ENCODE measurements around the gene PAK2. TPM values are rescaled to one million over a fixed set of nuclear protein-coding genes. Genes with fewer than 3 reads are reported as not detected.

Gene PAK2
- total and polyA plus RNA-seq, 3 donors from 2014 or later: 30.7 to 49.2 (median 47.4) TPM

GRCh38 chr3:196757876-196758739, 18.5 kb downstream of the PAK2 start:
- H3K27me3 ChIP-seq: no peaks in the 10 kb centered on the region
- 88 to 96% methylated on average over 9 of the region's 9 CpGs for WGBS, 2 donors
- H3K36me3 ChIP-seq (ENCODE audit: low read depth, missing control alignments): no peaks in the 10 kb centered on the region
- no peaks in the 10 kb centered on the region for H3K4me1 ChIP-seq
- intact Hi-C loops (cut with DNase I; ENCODE audit: low total_unique reads): no loop called here
- H3K4me3 ChIP-seq: no peak overlapping the region
- DNase-seq: no peak
- no peaks in the 10 kb centered on the region for H3K9me3 ChIP-seq
- H3K27ac ChIP-seq: no peak overlapping the region
- no peak for TF ChIP-seq POLR2A (IDR thresholded peaks at IDR 0.05)
- TF ChIP-seq, protein P1, sequence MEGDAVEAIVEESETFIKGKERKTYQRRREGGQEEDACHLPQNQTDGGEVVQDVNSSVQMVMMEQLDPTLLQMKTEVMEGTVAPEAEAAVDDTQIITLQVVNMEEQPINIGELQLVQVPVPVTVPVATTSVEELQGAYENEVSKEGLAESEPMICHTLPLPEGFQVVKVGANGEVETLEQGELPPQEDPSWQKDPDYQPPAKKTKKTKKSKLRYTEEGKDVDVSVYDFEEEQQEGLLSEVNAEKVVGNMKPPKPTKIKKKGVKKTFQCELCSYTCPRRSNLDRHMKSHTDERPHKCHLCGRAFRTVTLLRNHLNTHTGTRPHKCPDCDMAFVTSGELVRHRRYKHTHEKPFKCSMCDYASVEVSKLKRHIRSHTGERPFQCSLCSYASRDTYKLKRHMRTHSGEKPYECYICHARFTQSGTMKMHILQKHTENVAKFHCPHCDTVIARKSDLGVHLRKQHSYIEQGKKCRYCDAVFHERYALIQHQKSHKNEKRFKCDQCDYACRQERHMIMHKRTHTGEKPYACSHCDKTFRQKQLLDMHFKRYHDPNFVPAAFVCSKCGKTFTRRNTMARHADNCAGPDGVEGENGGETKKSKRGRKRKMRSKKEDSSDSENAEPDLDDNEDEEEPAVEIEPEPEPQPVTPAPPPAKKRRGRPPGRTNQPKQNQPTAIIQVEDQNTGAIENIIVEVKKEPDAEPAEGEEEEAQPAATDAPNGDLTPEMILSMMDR (IDR thresholded peaks at IDR 0.05): no peak

DNA sequence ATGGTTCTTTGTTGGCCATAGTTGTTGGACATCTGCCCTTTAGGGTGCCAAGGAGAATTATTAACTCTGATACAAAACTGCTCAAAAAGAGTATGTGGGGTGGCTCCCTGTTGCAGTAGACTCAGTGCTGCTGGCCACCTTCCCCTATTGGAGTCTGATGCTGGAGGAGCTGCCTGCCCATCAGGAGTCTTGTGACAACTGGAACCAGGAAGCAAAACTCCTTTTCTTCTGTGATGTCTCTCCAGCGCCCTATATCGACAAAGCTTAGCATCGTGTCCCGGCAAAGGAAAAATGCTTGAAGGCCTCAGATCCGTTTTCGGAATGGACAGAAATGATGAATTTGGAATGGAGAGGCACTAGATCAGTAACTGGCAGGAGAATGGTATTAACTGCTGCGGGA, 23.5 kb downstream of the PAK2 start:
- no peaks in the 10 kb centered on the region for H3K4me1 ChIP-seq
- 90 to 93% methylated on average over 7 of the region's 7 CpGs for WGBS, 2 donors
- no peak overlapping the region for H3K4me3 ChIP-seq
- intact Hi-C loops (cut with DNase I; ENCODE audit: low total_unique reads): no loop called here
- no peaks in the 10 kb centered on the region for H3K27me3 ChIP-seq
- H3K9me3 ChIP-seq: no peaks in the 10 kb centered on the region
- no peak for DNase-seq
- no peak for TF ChIP-seq POLR2A (IDR thresholded peaks at IDR 0.05)
- TF ChIP-seq, protein P1 (IDR thresholded peaks at IDR 0.05): no peak
- H3K36me3 ChIP-seq (ENCODE audit: low read depth, missing control alignments): no peaks in the 10 kb centered on the region
- H3K27ac ChIP-seq: no peak overlapping the region

- Histone ChIP-seq H3K36me3 (ENCODE audit: low read depth, missing control alignments) (no peaks in the 10 kb centered on the region), H3K4me1 (no peaks in the 10 kb centered on the region), H3K4me3 (no peak overlapping the region), H3K27ac (no peak overlapping the region), H3K27me3 (no peaks in the 10 kb centered on the region), H3K9me3 (no peaks in the 10 kb centered on the region)
- no peak for DNase-seq
- TF ChIP-seq POLR2A (IDR thresholded peaks at IDR 0.05): no peak
- TF ChIP-seq, protein P1 (IDR thresholded peaks at IDR 0.05): no peak
- intact Hi-C loops (cut with DNase I; ENCODE audit: low total_unique reads): no loop called here
Measured at GRCh38 chr3:196765454-196765853, 25.8 kb downstream of the PAK2 start.

- DNase-seq: no peak
- 76 to 81% methylated on average over 1 of the region's 1 CpG for WGBS, 2 donors
- intact Hi-C loops (cut with DNase I; ENCODE audit: low total_unique reads): no loop called here
- Histone ChIP-seq H3K27ac (no peak overlapping the region), H3K9me3 (no peaks in the 10 kb centered on the region), H3K4me1 (peaks cover 5% of the 10 kb centered on the region), H3K27me3 (no peaks in the 10 kb centered on the region), H3K36me3 (ENCODE audit: low read depth, missing control alignments) (no peaks in the 10 kb centered on the region), H3K4me3 (no peak overlapping the region)
- TF ChIP-seq, protein P1 (IDR thresholded peaks at IDR 0.05): no peak
- no peak for TF ChIP-seq POLR2A (IDR thresholded peaks at IDR 0.05)
Measured at GRCh38 chr3:196771067-196771466, 31.4 kb downstream of the PAK2 start.

DNA sequence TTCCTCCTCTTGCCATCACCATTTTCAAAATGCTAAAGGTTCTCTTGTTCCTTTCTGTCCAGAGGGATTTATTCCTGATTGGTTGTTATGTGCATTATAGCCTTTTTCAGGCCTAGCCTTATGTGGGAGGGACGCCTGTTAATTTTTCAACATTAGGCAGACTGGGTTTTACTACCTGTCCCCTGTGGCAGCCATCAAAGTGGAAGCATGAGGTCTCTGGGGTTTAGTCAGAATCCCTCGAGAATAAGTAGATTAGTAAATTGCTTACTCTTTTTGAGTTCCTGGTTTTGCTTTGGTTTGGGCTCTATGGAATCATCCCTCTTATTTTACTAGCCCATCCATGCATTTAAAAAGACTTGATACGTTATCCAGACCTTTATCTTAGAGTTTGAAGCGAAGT, 32.4 kb downstream of the PAK2 start:
- H3K4me3 ChIP-seq: no peak overlapping the region
- H3K9me3 ChIP-seq: no peaks in the 10 kb centered on the region
- H3K27me3 ChIP-seq: no peaks in the 10 kb centered on the region
- TF ChIP-seq POLR2A (IDR thresholded peaks at IDR 0.05): no peak
- TF ChIP-seq, protein P1 (IDR thresholded peaks at IDR 0.05): no peak
- no peak for DNase-seq
- intact Hi-C loops (cut with DNase I; ENCODE audit: low total_unique reads): no loop called here
- 80 to 89% methylated on average over 4 of the region's 4 CpGs for WGBS, 2 donors
- H3K27ac ChIP-seq: no peak overlapping the region
- H3K36me3 ChIP-seq (ENCODE audit: low read depth, missing control alignments): no peaks in the 10 kb centered on the region
- H3K4me1 ChIP-seq: peaks cover 5% of the 10 kb centered on the region
